Measurements from ENCODE around the gene ITPA.

DNA sequence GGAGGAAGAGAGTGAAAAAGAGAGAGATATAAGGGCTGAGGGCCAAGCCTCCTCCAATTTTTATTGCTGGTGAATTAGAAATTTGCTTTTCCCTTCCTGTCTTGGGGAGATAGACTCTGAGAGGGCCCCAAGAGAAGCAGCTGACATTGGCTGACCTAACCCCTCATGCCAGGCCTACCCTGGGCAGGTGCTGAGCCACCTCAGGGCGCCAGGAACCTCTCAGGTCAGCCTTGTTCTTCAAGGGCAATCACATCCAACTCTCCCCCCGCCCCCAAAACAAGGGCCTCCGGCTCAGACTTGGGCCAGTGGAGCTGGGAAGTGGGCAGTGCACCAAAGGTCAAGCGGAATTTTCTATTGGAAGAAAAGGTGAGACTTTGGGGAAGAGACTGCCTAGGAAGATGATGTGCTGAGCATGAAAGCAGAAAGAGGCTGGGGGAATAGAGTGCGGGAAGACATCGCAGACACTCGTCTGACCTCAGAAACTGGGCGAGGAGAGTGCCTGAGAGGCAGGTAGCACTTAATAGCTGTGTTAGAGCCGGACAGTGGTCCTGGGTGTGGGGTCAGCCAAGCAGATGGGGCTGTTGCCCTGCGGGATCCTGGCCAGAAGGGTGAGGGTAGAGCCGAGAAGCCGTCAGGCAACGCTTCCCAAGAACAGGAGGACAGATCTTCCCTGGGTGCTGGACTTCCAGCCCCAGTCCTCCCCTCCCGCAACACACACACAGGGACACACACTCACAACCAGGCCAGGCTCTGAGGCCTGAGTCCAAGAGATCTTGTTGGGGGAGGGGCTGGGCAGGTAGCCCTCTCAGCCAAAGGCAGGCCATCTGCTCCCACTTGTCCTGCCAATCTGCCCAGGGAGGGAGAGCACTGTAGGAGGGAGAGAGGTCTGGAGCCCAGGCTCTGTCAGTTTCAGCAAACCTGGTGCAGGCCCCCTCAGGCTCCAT, 45.9 kb upstream of the ITPA start:
- TF ChIP-seq JUN (CRISPR knock-in tag; IDR thresholded peaks at IDR 0.05) (no peak), CREB1 (CRISPR knock-in tag; IDR thresholded peaks at IDR 0.05) (no peak), ATF3 (CRISPR knock-in tag; conservative IDR thresholded peaks at IDR 0.05) (no peak), ESRRA (CRISPR knock-in tag; IDR thresholded peaks at IDR 0.05; ENCODE audit: borderline replicate concordance) (no peak), FOXJ3 (CRISPR knock-in tag; IDR thresholded peaks at IDR 0.05; ENCODE audit: borderline replicate concordance) (no peak), MXD4 (CRISPR knock-in tag; IDR thresholded peaks at IDR 0.05; ENCODE audit: borderline replicate concordance) (no peak), GRHL2 (CRISPR knock-in tag; IDR thresholded peaks at IDR 0.05; ENCODE audit: insufficient replicate concordance, severe bottlenecking) (no peak), SP1 (CRISPR knock-in tag; conservative IDR thresholded peaks at IDR 0.05) (no peak), ATF6 (CRISPR knock-in tag; IDR thresholded peaks at IDR 0.05) (no peak), FOXP4 (CRISPR knock-in tag; IDR thresholded peaks at IDR 0.05) (no peak)
- TF ChIP-seq, protein P1, sequence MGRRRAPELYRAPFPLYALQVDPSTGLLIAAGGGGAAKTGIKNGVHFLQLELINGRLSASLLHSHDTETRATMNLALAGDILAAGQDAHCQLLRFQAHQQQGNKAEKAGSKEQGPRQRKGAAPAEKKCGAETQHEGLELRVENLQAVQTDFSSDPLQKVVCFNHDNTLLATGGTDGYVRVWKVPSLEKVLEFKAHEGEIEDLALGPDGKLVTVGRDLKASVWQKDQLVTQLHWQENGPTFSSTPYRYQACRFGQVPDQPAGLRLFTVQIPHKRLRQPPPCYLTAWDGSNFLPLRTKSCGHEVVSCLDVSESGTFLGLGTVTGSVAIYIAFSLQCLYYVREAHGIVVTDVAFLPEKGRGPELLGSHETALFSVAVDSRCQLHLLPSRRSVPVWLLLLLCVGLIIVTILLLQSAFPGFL (CRISPR knock-in tag; IDR thresholded peaks at IDR 0.05; ENCODE audit: borderline replicate concordance): no peak
- TF ChIP-seq, protein P2, sequence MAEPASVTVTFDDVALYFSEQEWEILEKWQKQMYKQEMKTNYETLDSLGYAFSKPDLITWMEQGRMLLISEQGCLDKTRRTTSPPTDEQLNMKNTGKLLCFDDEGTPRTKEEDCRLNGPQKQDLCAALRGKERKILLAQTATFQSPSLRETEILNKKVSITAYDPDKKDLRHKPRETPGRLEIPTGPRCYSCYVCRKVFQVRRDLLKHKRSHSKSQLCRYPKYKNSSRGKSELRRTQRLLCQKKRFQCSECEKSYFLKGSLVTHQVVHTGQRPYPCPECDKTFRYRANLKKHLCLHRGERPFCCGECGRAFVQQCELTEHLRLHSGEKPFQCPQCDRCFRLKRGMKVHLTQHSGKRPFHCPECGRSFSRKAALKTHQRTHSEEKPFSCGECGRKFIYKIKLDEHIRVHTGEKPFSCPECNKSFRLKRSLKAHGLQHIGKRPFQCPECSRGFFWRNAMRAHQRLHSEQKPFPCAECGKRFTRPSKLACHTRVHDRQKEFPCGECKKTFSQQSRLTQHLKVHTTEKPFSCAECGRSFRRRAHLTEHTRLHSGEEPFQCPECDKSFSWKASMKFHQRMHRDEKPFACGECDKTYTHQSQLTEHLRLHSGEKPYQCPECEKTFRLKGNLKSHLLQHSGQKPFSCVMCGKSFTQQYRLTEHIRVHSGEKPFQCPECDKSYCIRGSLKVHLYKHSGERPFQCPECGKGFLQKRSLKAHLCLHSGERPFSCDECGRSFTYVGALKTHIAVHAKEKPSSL (CRISPR knock-in tag; conservative IDR thresholded peaks at IDR 0.05): no peak
- TF ChIP-seq, protein P3, sequence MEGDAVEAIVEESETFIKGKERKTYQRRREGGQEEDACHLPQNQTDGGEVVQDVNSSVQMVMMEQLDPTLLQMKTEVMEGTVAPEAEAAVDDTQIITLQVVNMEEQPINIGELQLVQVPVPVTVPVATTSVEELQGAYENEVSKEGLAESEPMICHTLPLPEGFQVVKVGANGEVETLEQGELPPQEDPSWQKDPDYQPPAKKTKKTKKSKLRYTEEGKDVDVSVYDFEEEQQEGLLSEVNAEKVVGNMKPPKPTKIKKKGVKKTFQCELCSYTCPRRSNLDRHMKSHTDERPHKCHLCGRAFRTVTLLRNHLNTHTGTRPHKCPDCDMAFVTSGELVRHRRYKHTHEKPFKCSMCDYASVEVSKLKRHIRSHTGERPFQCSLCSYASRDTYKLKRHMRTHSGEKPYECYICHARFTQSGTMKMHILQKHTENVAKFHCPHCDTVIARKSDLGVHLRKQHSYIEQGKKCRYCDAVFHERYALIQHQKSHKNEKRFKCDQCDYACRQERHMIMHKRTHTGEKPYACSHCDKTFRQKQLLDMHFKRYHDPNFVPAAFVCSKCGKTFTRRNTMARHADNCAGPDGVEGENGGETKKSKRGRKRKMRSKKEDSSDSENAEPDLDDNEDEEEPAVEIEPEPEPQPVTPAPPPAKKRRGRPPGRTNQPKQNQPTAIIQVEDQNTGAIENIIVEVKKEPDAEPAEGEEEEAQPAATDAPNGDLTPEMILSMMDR (IDR thresholded peaks at IDR 0.05): no peak
